Right ventricle myocardium inferior (tissue), 1 donor: ENCODE measurements around the gene TMEM175. TPM values are rescaled to one million over a fixed set of nuclear protein-coding genes. Genes with fewer than 3 reads are reported as not detected.

Source experiments
- ATAC-seq: fragments of 200-7000 bp; cut with Tn5 transposase; one replicate; pipeline ENCODE4 v1.9.1; 2020; ENCODE audit warnings: mild to moderate bottlenecking, moderate library complexity
- DNase-seq: peaks from one replicate; pipeline ENCODE4 v3.0.0; 2021; ENCODE audit errors: missing footprints
- intact Hi-C: fragments of 100-400 bp; cut with DNase I; formaldehyde crosslinking; loops from one replicate; pipeline ENCODE4 v1.11.0; 2022
- total RNA-seq: library from RNA; stranded (reverse); fragmentation: NEBNext Ultra II Directional; extraction: Animal tissue kit (Norgen Biotek cat#: 25700); gene quantifications from one replicate; pipeline ENCODE4 v1.2.1, GENCODE V29; 2021
- donor health status: DM: no; HTN: yes; CAD: no; lungs with severe emphysema.

TMEM175 gene
- total RNA-seq, 1 donor from 2014 or later, result 17.4 TPM

- ATAC-seq, result no peak
- DNase-seq, result no peak
- intact Hi-C loops, result no loop called here
These were observed 35.6 kb upstream of the TMEM175 start for GRCh38 chr4:896630-897029.

GRCh38 chr4:898123-898522 is 34.1 kb upstream of the TMEM175 start:
- DNase-seq (peak; percentile 35), ATAC-seq (no peak)
- intact Hi-C loops, result no loop called here

GRCh38 chr4:898869-899555 is 33.2 kb upstream of the TMEM175 start:
- DNase-seq (peak; percentile 65), ATAC-seq (peak; percentile 71)
- intact Hi-C loops, result no loop called here

- intact Hi-C loops, result no loop called here
- DNase-seq (peak; percentile 33), ATAC-seq (no peak)
These were observed 32.7 kb upstream of the TMEM175 start for GRCh38 chr4:899556-899906.

- intact Hi-C loops, result no loop called here
- no peak for DNase-seq
- ATAC-seq, result no peak
These were observed 32.2 kb upstream of the TMEM175 start for GRCh38 chr4:900073-900472.

GRCh38 chr4:900721-901120 is 31.5 kb upstream of the TMEM175 start:
- ATAC-seq (no peak), DNase-seq (peak; percentile 46)
- intact Hi-C loops, result no loop called here

- ATAC-seq, result peak; percentile 11
- intact Hi-C loops, result no loop called here
- DNase-seq, result peak; percentile 66
These were observed 30.9 kb upstream of the TMEM175 start for GRCh38 chr4:901192-901910.

GRCh38 chr4:903066-904046 is 28.9 kb upstream of the TMEM175 start:
- no peak for ATAC-seq
- peak; percentile 41 for DNase-seq

GRCh38 chr4:905485-906338 is 26.5 kb upstream of the TMEM175 start:
- peak; percentile 35 for DNase-seq
- intact Hi-C loops, result no loop called here
- ATAC-seq, result no peak

More at GRCh38 chr4:903066-904046, 28.9 kb upstream of the TMEM175 start:
- intact Hi-C loops, result no loop called here

- DNase-seq, result peak; percentile 11
These were observed 25.7 kb upstream of the TMEM175 start for GRCh38 chr4:906339-907102.

GRCh38 chr4:907103-907400 is 25.2 kb upstream of the TMEM175 start:
- DNase-seq (peak; percentile 44), ATAC-seq (no peak)
- intact Hi-C loops, result no loop called here

More at GRCh38 chr4:906339-907102, 25.7 kb upstream of the TMEM175 start:
- intact Hi-C loops, result no loop called here
- no peak for ATAC-seq

- peak; percentile 33 for DNase-seq
These were observed 24.4 kb upstream of the TMEM175 start for GRCh38 chr4:907691-908425.

GRCh38 chr4:909131-909571 is 23.1 kb upstream of the TMEM175 start:
- intact Hi-C loops, result no loop called here
- DNase-seq (peak; percentile 37), ATAC-seq (no peak)

More at GRCh38 chr4:907691-908425, 24.4 kb upstream of the TMEM175 start:
- intact Hi-C loops, result no loop called here
- no peak for ATAC-seq

- intact Hi-C loops, result no loop called here
- ATAC-seq (no peak), DNase-seq (peak; percentile 45)
These were observed 22.4 kb upstream of the TMEM175 start for GRCh38 chr4:909821-910220.

- DNase-seq (peak; percentile 46), ATAC-seq (no peak)
- intact Hi-C loops, result no loop called here
These were observed 21.7 kb upstream of the TMEM175 start for GRCh38 chr4:910366-911091.

- intact Hi-C loops, result no loop called here
- ATAC-seq (no peak), DNase-seq (peak; percentile 50)
These were observed 21.0 kb upstream of the TMEM175 start for GRCh38 chr4:911221-911751.
